Lung microvascular endothelial cell (primary cell): ENCODE measurements around the gene PIGK. TPM values are rescaled to one million over a fixed set of nuclear protein-coding genes. Genes with fewer than 3 reads are reported as not detected.
"Not testable (repeated sequence)": the region's sequence is repeated elsewhere in the genome, so short reads cannot be mapped to it uniquely, and the experiment has no call there.

ENCODE experiments used
- DNase-seq, 2 donors: peaks; one replicate each; pipeline versions ENCODE4 v3.0.0 to v3.0.0-alpha.2; 2010; ENCODE audit warnings: low read depth in 2 of 2
- total RNA-seq: library from RNA; depleted of rRNA; stranded (reverse); fragments of >200 nt; gene quantifications from 2 replicates; pipeline ENCODE4 v1.2.1, GENCODE V29; 2014

Gene PIGK
- total RNA-seq, 1 donor from 2014 or later = 21.4 TPM

DNA sequence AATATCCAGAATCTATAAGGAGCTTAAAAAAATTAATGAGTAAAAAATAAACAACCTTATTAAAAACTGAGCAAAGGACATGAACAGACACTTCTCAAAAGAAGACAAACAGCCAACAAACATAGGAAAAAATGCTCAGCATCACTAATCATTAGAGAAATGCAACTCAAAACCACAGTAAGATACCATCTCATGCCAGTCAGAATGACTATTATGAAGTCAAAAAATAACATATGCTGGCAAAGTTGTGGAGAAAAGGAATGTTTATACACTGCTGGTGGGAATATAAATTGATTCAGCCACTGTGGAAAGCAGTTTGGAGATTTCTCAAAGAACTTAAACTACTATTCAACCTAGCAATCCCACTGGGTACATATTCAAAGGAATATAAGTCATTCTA is 25.3 kb downstream of the PIGK start:
- DNase-seq = no peak

DNA sequence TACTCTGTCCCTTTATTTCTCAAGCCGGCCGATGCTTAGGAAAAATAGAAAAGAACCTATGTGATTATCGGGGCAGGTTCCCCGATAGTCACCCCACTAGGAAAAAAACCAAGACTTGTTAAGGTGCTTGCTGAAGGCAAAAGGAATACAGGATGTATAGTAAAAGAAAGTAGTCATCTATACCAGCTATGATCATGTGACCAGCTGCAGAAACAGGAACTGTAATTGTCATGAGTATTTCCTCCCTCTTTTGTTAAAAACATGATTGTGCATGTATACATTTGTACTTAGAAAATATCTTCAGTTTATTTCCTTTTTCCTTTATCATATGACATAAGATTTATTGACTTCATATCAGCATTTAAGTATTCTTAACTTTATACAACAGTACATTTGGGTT is 30.5 kb downstream of the PIGK start:
- DNase-seq = peak; percentile 7 to 39

DNA sequence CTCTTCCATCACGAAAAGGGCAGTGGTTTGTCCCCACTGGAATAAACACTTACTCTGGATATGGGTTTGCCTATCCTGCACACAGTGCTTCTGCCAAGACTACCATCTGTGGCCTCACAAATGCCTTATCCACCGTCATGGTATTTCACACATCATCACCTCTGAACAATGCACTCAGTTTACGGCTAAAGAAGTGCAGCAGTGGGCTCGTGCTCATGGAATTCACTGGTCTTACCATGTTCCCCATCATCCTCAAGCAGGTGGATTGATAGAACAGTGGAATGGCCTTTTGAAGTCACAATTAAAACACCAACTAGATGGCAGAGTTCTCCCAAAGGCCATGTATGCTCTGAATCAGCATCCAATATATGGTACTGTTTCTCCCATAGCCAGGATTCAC is 32.3 kb downstream of the PIGK start:
- not testable (repeated sequence) for DNase-seq

DNA sequence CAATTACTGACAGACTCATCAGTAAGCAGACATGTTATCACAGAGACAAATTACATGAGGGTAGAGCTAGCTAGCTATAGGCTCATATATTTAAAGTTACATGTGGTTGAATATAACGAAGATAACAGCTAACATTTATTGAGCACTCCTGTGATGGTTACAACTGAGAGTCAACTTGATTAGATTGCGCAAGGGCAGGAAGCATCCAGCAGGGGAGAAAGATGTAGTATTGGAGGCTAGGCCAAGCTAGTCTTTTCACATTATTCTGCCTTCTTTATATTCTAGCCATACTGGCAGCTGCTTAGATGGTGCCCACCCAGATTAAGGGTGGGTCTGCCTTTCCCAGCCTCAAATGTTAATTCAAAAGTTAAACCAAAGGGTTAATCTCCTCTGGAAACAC is 37.1 kb downstream of the PIGK start:
- DNase-seq = no peak

DNA sequence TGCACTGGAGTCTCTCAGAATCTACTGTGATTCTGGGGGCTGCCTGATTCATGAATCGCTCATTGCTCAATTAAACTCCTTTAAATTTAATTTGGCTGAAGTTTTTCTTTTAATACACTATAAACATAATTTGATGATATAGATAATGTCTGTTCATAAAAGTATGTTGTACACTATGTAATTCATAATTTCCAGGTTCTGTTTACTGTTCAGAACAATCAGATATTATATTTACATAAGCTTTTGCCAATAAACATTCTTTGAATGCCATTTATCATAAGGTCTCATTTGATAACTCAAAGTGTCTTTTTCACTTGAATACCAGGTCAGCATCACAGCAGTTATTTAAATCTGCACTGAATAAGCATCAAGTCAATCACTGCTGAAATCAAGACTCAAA is 39.6 kb downstream of the PIGK start:
- DNase-seq = no peak

DNA sequence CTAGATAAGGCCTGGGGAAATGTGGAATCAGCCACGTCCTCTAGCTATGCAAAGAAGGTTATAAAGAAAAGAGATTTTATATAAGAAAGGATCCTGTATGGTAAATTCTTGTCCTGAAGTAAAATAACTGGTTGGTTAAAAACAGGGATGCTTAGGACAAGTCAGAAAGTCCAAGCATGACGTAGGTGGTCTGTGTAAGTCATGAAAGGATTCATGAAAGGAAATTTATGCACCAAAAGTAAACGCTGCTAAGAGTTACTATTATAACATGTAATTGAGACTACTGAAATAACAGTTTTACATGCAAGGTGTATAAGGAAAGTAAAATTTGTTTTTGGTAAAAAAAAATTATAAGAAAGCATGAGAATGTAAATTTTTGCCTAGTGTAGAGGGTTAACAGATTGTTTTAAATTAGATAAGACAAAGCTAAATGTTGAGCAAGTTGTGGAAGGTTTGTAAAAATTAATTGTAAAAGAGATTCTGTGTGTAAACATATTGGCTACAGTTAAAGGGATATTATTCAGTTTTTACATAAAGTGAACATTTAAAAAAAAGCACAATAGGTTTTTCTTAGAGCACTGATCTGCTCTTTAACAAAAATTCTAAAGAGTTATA is 43.9 kb downstream of the PIGK start:
- peak in 1 of 2 donors; percentile 16 for DNase-seq

DNA sequence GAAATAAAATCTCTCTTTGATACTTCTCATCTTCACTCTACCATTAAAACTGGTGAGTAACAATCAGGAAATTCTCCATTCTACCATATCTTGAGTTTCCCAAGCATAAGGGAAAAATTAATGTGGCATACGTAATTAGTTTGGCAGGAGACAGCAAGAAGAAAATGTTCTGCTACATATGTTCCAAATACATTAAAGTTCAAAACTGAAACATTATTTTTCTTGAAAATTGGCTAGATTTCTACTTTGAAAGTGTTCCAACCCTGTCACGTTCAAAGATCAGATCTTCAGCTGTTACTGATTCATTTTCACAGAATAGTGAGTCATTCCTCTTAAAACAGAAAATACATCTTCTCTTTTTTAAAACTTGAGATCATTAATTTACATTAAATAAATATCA is 48.5 kb downstream of the PIGK start:
- DNase-seq = peak in 1 of 2 donors; percentile 11

DNA sequence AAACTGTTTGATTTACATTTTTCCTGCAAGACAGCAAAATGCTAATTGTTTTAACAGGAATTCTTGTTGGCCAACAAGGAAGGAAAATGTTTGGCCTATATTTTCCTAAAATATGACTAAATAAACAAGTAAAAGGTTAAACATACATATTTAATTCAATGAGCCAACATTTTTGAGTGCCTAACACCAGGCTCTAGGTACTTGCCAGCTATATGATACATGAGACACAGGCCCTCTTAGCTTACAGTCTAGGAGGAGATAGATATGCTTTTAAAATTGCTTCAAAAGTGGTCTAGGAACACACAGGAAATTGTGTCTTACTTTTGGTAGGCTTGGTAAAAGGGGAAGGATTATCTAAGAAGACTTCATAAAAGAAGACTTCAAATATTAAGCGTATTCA is 50.9 kb downstream of the PIGK start:
- no peak for DNase-seq

DNA sequence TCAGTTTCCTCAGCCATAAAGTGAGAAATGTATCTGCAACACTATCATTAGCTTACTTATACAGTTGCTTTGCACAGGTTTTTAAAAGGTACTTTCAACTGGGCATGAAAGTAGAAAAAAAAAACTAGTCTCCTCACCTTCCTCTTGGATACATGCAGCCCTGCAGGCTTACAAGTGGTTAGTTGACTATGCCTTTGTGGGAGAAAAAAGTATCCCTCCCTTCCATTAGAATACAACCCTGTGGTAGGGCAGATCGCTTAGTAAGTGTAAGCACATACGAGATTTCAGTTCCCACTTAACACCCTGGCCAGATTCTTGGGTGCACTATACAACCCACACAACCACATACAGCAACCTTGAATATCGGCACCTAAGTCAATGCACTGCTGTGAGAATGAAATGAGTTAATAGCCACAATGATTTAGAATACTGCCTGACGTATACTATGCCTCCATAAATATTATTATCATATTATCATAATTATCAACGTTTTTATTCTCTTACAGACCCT is 54.7 kb downstream of the PIGK start:
- DNase-seq = no peak

DNA sequence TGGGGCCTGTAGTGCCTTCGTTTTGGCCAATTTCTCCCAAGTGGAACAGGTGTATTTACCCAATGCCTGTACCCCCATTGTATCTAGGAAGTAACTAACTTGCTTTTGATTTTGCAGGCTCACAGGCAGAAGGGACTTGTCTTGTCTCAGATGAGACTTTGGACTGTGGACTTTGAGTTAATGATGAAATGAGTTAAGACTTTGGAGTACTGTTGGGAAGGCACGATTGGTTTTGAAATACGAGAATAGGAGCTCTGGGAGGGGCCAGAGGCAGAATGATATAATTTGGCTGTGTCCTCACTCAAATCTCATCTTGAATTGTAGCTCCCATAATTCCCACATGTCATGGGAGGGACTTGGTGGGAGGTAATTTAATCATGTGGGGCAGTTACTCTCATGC is 59.5 kb downstream of the PIGK start:
- DNase-seq = not testable (repeated sequence)

DNA sequence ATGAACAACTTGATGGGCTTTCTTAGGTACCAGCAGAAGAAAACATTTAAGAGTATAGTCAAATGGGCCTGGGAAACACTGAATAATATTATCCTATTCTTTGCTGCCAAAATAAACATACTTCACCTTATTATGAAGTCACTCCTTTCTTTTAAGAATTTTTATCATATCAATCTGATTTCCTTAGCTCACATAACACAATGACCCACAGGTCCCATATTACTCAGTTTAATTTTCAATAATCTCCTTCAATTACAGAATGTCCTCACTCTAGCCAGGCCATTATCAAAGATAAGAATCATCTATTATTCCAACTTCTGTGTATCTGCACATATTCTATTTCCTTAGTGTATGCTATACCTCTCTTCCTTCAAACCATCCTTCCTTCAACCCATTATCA is 63.0 kb downstream of the PIGK start:
- DNase-seq = peak in 1 of 2 donors; percentile 21

DNA sequence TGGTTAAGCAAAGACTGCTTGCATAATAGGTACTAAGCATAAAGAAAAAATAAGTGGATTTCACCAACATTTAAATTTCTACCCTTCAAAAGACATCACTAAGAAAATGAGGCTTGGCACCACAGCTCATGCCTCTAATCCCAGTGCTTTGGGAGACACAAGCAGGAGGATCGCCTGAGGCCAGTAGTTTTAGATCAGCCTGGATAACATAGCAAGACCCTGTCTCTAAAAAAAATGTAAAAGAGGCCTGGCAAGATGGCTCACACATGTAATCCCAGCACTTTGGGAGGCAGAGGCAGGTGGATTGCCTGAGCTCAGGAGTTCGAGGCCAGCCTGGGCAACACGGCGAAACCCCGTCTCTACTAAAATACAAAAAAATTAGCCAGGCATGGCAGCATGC is 73.0 kb downstream of the PIGK start:
- DNase-seq = no peak

DNA sequence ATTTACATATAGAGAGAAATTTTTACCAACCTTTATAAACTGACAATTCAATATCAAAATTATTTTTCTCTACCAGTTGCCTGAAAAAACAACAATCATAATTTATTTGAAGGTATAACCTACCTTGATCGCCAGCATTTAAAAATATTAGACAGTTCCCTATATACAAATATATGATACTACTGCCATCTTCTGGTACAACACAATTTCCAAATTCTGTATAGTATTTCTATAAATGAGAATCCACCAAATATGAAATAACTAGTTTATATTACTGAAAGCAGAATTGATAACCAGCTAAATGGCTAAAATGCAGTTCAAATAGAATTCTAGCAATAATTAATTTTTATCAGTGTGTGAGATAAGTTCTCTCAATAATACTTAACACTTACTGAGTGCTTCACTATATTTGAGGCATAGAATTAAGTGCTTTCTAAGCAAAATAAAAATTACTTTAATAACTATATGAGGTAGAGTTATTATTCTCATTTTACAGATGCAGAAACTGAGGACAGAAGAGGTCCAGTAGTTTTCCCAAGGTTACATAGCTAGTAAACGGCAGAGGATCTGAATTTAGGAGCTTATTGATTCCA is 75.6 kb downstream of the PIGK start:
- peak; percentile 4 to 33 for DNase-seq

DNA sequence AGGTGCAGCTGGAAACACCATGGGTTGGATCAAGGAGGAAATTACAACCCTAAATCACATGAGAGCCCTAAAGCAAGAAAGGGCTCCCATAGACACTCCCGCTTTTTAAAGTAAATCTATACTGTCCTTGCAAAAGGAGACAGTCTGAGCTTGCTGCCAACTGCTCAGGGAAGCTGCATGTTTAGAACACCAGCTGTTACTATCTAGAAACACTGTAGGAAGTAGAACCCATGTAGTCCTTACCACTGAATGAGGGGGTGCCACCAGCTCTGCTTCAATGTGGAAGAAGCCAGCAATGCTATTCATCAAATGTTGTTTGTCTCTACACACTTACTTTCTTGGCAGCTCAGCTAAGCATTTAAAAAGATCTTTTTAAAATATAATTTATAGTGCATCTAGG is 79.8 kb downstream of the PIGK start:
- DNase-seq = no peak

DNA sequence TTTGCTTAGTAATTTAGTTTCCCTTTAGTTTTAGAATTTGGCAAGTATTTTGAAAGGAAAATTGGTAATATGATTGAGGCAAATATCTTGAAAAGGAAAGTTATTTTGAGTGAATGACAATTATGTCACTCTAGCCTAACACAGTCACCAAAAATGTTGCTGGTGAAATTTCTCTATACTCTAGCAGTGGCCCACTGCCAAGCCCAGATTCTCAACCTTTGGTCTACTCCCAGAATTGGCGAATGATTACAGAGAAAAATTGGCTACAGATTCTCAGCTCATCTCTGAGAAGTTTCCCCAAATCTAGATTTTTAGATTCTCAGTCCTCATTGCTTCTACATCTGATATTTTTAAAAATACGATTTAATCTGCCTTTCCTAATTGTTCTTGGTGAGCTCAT is 84.9 kb downstream of the PIGK start:
- DNase-seq = peak in 1 of 2 donors; percentile 43

DNA sequence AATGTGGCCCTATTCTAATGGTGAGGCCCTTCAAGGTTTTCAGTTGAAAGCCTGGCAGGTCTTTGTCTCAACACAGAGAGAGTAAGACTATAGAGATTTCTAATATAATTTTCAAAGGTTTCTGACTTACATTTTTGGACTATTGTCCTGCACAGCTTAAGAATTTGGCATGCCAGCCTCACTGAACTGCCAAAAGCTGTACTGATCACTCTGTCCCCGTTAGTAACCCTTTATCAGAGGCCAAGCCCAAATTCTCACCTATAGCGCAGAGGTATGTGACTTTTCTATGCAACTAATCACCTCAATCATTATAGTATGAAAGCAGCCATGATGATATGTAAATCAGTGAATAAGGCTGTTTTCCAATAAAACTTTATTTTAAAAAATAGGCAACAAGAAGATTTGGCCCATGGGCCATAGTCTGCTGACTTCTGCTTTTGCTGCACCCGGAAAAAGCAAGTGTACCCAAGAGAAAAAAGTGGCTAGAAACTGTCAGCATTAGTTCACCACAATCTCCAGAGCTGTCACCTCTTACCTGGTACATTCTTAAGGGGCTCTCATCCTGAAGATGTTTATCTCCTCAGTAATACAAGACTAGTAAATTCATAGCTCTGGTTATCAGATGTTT is 85.4 kb downstream of the PIGK start:
- no peak for DNase-seq

DNA sequence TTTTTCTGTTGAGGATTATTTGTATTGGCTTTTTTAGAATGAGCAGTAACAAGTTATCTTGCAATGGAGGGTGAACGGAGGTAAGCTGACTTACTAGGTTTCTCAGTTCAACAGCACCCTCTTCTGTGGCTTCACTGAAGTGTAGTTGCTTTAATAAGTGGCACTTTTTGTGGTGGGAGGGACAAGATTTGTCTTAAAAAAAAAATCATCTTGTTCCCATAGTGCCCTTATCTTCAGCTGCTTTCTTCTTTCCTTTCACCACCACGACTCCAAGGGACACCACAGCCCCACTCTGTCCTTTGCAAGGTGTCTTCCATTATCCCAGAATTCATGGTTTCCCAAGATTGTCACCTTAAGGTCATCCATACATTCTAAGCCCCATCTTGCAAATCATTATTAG is 92.9 kb downstream of the PIGK start:
- DNase-seq = peak; percentile 81 to 82

DNA sequence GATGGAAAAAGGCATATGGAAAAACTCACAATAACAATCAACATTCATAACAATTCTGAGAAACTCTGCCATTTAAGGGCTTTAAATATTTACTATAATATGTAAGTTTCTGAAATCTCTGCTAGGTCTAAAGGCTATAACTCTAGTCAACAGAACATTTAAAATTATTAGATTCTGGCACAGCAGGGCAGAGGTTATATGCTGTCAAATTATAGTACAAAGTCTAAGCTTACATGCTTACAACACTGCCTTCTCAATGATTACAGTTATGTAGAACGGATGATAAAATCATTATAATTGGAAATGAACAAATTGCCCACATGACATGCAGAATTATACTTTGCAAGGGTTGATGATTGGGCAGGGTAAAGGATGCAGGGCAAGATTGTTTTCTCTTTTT is 97.7 kb downstream of the PIGK start:
- no peak for DNase-seq

DNA sequence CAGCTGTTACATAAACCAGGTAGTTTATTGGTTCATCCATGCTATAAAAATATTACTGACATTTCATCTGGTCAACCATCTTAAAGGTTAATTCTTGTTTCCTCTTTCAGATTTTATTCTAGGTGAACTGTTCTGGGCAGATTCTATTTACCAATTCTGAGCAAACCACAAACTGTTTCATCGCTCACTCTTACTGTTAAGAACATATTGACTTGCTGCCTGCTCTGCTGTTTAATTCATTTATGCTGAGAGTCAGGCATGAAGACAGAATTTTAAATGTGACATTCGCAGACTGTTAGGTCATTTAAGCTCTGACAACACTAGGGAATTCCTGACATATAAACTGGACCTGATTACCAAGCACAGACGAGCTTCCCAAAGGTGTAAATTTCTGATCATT is 98.3 kb downstream of the PIGK start:
- no peak for DNase-seq

DNA sequence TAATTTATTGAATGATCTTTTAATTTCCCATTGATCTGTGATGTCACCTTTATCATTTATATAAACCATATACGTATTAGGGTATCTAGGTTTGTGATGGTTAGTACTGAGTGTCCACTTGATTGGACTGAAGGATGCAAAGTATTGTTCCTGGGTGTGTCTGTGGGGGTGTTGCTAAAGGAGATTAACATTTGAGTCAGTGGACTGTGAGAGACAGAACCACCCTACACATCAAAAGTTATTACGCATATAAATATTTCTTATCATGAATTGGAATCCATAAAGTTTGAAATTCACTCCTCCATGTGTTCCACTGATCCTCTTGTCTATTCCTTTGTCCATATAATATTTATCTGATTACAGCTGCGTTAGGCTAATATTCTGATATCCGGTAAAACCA is 100.5 kb downstream of the PIGK start:
- DNase-seq = no peak

DNA sequence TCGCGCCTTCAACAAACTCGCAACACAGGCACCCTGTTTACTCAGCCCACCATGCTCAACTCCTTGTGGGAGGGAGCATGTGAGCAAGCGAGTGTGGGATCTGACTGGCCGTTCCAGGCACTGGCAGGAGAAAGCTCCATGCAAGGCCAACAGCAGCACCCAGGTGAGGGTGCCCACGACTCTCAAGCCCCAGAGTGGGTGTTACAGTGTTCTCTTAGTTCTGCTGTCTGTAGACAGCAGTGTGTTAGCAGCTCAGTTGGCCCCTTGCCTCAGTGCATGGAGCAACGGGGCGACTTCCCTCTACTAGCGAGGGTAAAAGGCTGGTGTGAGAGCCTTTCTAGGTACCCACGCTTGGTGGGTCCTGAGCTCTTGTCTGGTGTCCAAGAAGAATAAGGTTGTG is 114.6 kb downstream of the PIGK start:
- DNase-seq = no peak

DNA sequence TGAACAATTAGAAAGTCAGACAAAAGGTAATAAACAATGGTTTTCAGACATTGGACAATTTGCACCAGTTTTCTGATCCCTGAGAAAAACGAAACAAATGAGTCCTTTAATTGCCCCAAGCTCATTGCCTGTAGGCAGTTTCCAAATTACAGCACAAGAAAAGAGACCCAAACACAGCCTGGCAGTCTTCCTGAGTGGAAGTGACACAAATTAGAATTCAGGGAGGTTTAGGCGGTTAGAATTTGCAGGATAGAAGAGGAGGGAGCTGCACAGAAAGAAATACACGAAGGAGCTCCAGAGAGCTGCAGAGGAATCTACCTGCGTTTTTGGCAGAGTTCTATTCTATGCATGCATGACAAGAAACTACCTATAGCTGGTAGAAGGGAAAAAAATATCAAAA is 115.7 kb downstream of the PIGK start:
- no peak for DNase-seq

DNA sequence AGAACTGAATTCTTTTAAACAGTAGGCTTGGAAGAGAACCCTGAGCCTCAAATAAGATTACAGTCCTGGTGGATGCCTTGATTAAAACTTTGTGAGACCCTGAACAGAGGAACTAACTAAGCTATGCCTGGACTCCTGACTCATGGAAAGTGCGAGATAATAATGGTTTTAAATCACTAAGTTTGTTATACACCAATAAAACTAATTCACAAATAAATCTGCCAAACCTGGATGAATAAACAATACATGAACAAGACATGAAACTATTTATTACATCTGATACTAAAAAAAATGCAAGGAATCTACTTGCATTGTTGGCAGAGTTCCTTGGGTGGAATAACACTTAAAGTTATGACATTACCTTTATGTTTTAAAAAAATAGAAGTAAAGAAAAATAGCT is 118.4 kb downstream of the PIGK start:
- no peak for DNase-seq
